Heart left ventricle (tissue), 13 donors: ENCODE data around the gene PUDP.

Experiments used
- POLR2A ChIP-seq, 2 donors: fragments of 450-650 bp; IDR thresholded peaks; one replicate each; pipeline ENCODE4 v1.6.1; 2017; ENCODE audit warnings: antibody characterized with exemption in 2 of 2, mild to moderate bottlenecking in 2 of 2, moderate library complexity in 2 of 2
- TF ChIP-seq, protein P1 (sequence below), 12 donors: fragments of 200-600 bp; sonication (generic) in 4 of 12; IDR thresholded peaks; one replicate each; pipeline versions ENCODE4 v1.5.0 to v1.8.0; 2018 to 2022; ENCODE audit warnings: antibody characterized with exemption in 12 of 12, mild to moderate bottlenecking in 5 of 12
- donor health status: ischemic (EF 13 %, LVEDD 7.1; RV severe dilation, severe dysfunction).
- donor health status: DM: no; HTN: yes; CAD: no.
- donor health status: DM: no; HTN: no; CAD: no.
- donor health status: ischemic (EF 25% LVEDD 6.9; RV normal size, moderate dysfunction).
- donor health status: ischemic (EF 25% LVEDD 5.7; RV mildly dilated, moderate dysfunction).
- donor health status: ischemic (EF 35%, LVEDD 5.7; RV mildly dilated, moderate dysfunction).
- donor health status: nonischemic (EF 11% LVEDD 7.7; RV severe dilation, severe dysfunction).
- donor health status: DM: yes; HTN: yes; CAD: no.
- donor health status: PGD.
- donor health status: ischemic (EF 29% LVEDD 5.4; RV normal size, mild dysfunction).
- donor health status: nonischemic (EF 23%, LVEDD 6.1; RV moderate dilation, normal function).

DNA sequence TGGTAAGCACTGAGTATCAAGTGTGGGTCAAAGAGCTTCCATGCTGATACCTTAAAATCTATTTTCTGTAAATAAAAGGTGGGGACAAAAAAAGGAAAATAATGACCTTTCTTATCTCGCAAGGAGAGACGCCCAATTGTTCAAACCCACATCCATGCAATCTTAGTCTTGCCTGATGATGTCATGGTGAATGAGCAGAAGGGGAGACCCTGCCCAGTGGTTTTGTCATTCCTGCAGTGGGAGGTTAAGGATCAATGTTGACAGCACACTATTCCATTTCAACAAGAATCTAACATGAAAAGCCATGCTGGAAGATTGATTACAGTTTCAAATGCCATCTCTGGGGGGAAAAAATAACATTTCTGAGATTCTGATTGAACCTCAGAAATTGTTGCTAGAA is 40.7 kb upstream of the PUDP start:
- TF ChIP-seq, protein P1, sequence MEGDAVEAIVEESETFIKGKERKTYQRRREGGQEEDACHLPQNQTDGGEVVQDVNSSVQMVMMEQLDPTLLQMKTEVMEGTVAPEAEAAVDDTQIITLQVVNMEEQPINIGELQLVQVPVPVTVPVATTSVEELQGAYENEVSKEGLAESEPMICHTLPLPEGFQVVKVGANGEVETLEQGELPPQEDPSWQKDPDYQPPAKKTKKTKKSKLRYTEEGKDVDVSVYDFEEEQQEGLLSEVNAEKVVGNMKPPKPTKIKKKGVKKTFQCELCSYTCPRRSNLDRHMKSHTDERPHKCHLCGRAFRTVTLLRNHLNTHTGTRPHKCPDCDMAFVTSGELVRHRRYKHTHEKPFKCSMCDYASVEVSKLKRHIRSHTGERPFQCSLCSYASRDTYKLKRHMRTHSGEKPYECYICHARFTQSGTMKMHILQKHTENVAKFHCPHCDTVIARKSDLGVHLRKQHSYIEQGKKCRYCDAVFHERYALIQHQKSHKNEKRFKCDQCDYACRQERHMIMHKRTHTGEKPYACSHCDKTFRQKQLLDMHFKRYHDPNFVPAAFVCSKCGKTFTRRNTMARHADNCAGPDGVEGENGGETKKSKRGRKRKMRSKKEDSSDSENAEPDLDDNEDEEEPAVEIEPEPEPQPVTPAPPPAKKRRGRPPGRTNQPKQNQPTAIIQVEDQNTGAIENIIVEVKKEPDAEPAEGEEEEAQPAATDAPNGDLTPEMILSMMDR (IDR thresholded peaks at IDR 0.05) = no peak
- TF ChIP-seq POLR2A (IDR thresholded peaks at IDR 0.05) = no peak
